DMS53 treated with DMSO at 0.1 percent for 48 hours (cell line): Measurements from ENCODE around the gene SYP.
"Not testable (repeated sequence)": the region's sequence is repeated elsewhere in the genome, so short reads cannot be mapped to it uniquely, and the experiment has no call there.

Experiments used
- DNase-seq: peaks from one replicate; lab custom pipeline; 2025; ENCODE audit not compliant: unreplicated experiment; lab: John Stamatoyannopoulos, UW

SYP gene

DNA sequence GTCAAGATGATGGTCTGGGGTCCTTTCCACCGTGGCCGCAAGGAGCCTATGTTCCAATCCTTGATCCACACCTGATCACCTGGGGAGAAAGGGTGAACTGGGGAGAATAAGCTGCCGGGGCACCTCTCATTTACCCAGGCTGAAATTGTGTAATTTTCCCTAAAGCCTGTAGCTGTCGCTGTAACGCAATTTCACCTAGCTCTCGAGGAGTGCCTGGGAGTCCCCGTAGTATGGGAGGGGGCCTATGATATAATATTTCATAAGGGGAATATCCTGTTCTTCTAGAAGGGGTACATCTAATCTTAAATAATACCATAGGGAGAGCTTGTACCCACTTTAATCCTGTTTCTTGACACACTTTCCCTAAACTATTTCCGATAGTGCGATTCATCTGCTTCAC lies 57.7 kb downstream of the SYP start:
- not testable (repeated sequence) for DNase-seq

DNA sequence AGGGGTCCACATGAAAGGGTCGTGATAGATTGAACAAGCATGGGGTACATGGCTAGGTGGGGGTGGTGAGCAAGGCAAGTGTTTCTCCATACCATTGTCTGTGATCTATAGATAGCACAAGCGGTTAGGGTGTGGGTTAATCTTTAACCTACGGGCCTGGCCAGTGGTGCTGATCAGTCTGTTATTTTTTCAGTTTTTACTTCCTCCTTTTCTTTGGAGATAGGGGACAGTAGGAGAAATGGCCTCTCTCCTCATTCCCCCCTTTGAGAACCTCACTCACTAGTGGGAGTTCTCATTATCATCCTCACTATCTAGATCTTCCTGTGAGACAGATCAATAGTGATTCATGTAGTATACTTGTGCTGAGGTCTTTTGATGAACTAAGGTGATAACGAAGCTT lies 60.3 kb downstream of the SYP start:
- peak; percentile 46 for DNase-seq
